Measurements from ENCODE around the gene PRKCZ.

Gene PRKCZ

DNA sequence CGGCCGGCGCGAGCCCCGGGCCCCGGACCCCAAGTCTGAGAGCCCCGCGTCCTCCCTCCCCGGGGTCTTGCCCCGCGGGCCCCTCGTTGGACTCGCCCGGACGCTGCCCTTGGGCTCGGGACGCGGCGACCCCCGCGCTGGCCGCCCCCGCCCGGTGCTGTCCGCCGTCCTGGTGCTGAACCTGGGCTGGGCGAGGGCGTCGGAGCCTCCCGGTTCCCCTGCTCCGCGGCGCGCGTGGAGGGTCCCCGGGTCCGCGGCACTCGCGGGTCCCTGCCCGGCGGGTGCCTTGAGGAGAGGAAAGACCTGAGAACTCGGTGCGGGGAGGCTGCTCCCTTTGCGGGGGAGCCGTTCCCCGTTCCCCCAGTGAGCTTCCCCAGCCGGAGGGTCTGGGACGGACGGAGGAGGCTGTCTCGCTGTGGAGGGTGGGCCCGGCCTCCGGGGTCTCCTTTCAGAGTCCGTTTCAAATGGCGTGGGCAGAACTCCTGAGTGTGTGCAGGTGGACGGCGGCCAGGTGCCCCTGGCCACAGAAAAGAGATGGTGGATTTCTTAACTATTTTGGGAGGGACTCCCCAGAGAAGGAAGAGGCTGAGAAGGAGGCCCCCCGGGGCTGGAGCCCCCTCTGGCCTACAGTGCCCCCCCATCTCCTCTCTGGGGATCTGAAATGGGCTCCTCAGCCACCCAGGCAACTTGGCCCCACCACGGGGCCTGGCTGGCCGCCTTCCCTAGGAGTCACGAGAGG, 30.5 kb upstream of the PRKCZ start:
- Mint-ChIP-seq H3K4me1 (ENCODE audit: low read depth) (peaks cover 6% of the 10 kb centered on the region), H3K9me3 (no peaks in the 10 kb centered on the region), H3K4me3 (no peak overlapping the region), H3K36me3 (ENCODE audit: low read depth) (no peaks in the 10 kb centered on the region), H3K27ac (no peak overlapping the region), H3K27me3 (ENCODE audit: low read depth) (peaks cover 50% of the 10 kb centered on the region)

DNA sequence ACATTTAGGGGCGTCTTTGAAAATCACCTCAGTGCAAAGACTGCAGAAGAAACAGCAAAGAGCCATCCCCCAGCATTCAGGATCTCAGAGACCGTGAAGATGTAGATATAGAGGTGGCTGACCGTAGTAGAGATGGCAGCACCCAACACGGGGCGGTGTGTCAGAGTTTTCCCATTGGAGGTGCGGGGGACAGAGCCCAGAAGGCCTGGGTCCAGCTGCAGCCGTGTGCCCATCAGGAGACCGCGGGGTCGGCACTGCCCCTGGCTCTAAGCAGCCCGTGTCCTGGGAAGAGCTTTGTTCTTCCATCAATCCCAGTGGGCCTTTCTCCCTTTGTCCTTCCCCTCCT, 29.9 kb upstream of the PRKCZ start:
- H3K36me3 Mint-ChIP-seq (ENCODE audit: low read depth): no peaks in the 10 kb centered on the region
- H3K27me3 Mint-ChIP-seq (ENCODE audit: low read depth): peaks cover 48% of the 10 kb centered on the region
- no peak overlapping the region for H3K27ac Mint-ChIP-seq
- no peaks in the 10 kb centered on the region for H3K9me3 Mint-ChIP-seq
- peaks cover 6% of the 10 kb centered on the region for H3K4me1 Mint-ChIP-seq (ENCODE audit: low read depth)
- H3K4me3 Mint-ChIP-seq: no peak overlapping the region

DNA sequence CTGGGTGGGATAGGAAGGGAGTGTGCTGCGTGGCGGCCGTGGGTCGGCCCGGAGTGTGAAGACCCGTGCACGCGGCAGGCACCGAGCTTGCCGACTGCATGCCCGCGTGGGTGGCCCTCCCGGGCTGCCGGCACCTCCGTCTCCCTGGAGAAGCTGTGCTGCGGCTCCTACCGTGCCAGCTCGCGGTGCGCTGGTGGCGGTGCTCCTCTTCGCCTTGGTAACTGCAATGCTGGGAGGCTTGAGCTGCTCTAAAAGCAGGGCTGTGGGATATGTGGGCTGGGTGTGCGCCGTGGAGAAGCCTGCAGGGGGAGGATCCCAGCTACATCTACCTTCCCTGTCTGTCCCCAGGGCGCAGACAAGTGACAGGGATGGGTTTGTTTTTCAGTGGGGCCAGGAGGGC, 28.7 kb upstream of the PRKCZ start:
- Mint-ChIP-seq H3K4me1 (ENCODE audit: low read depth) (peaks cover 6% of the 10 kb centered on the region), H3K27ac (no peak overlapping the region), H3K36me3 (ENCODE audit: low read depth) (no peaks in the 10 kb centered on the region), H3K4me3 (no peak overlapping the region), H3K9me3 (no peaks in the 10 kb centered on the region), H3K27me3 (ENCODE audit: low read depth) (peaks cover 37% of the 10 kb centered on the region)

DNA sequence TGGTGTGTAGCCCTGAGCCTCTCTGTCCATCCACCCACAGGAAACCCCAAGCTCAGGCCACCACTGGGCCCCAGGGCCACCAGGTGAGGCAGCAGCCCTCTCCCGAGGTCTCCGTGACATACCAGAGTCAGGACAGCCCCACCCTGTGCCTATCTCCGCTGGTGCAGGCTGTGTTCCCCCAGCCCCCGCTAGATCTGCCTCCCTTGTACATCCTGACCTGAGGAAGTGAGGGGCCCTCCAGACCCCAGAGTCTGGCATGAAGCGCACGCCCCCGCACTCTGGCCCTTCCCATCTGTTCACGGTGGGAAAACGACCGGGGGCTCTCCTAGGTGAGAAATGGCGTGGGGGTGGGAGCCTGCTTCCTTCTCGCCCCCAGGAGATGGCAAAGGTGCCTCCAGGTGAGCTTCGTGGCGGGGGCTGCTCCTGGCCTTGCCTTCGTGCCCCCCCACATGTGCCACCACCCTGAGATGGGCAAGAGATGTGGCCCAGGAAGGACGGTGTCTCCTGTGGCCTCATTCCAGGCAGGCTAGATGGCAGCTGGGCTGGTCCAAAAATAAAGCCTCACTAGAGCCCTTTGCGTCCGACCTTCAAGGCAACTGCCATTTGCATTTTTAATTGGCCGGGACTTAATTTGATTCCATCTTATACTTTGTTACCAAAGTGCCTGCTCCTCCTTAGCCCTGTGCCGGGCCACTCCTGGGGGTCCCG, 28.0 kb upstream of the PRKCZ start:
- H3K36me3 Mint-ChIP-seq (ENCODE audit: low read depth): no peaks in the 10 kb centered on the region
- H3K4me3 Mint-ChIP-seq: no peak overlapping the region
- peaks cover 6% of the 10 kb centered on the region for H3K4me1 Mint-ChIP-seq (ENCODE audit: low read depth)
- H3K9me3 Mint-ChIP-seq: no peaks in the 10 kb centered on the region
- H3K27ac Mint-ChIP-seq: no peak overlapping the region
- H3K27me3 Mint-ChIP-seq (ENCODE audit: low read depth): peaks cover 31% of the 10 kb centered on the region

DNA sequence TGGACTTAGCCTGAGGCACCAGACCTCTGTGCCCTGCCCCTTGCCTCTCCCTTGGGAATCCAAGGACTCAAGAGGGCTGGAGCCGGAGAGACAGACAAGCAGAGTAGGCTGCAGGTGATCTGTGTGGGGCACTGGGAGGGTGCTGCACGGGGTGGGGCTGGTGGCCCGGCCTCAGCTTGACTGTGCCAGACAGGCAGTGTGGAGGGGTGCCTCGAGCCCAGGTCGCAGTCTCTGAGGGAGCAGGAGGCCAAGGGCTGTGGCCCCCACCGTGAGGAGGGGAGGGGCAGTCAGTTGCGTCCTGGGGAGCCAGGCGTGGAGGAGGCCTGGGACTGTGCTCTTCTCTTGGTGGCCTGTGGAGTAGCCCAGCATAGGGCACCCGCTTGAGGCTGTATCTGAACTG, 27.0 kb upstream of the PRKCZ start:
- peaks cover 3% of the 10 kb centered on the region for H3K4me1 Mint-ChIP-seq (ENCODE audit: low read depth)
- peaks cover 21% of the 10 kb centered on the region for H3K27me3 Mint-ChIP-seq (ENCODE audit: low read depth)
- H3K36me3 Mint-ChIP-seq (ENCODE audit: low read depth): no peaks in the 10 kb centered on the region
- H3K9me3 Mint-ChIP-seq: no peaks in the 10 kb centered on the region
- no peak overlapping the region for H3K27ac Mint-ChIP-seq
- H3K4me3 Mint-ChIP-seq: no peak overlapping the region

DNA sequence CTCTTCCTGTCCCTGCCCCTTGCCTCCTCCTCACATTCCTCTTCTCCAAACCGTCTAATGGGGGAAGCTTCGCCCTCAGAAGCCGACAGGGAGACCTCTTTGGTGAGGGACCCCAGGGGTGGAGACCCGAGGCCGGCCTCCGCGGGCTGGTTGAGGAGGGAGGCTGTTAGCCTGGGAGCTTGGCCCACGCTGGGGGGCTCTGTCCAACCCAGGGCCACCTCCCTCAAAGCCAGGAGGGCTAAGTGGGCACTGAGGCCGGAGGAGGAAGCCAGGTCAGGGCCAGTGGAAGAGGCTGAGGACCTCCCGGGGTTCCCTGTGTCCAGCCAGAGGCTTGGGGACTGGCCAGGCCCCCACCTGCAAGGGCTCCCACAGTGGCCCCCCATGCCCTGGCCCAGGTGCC, 25.8 kb upstream of the PRKCZ start:
- H3K4me3 Mint-ChIP-seq: no peak overlapping the region
- peaks cover 16% of the 10 kb centered on the region for H3K27me3 Mint-ChIP-seq (ENCODE audit: low read depth)
- H3K27ac Mint-ChIP-seq: no peak overlapping the region
- H3K36me3 Mint-ChIP-seq (ENCODE audit: low read depth): no peaks in the 10 kb centered on the region
- H3K4me1 Mint-ChIP-seq (ENCODE audit: low read depth): no peaks in the 10 kb centered on the region
- H3K9me3 Mint-ChIP-seq: no peaks in the 10 kb centered on the region

DNA sequence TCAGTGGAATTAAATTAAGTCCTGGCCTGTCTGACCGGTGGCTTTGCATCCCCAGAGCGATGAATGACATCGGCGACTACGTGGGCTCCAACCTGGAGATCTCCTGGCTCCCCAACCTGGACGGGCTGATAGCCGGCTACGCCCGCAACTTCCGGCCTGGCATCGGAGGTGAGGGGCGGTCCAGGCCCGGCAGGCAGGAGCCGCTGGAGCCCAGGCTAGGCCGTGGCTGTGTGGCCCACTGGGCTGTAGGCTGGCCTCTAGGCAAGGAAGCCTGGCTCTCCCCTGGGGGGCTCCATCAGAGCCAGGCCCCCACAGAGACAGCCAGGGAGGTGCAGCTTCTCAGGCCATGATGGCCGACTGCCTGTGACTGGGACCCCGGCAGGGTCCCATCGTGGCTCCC, 25.3 kb upstream of the PRKCZ start:
- no peaks in the 10 kb centered on the region for H3K9me3 Mint-ChIP-seq
- no peaks in the 10 kb centered on the region for H3K4me1 Mint-ChIP-seq (ENCODE audit: low read depth)
- no peak overlapping the region for H3K4me3 Mint-ChIP-seq
- H3K27me3 Mint-ChIP-seq (ENCODE audit: low read depth): peaks cover 14% of the 10 kb centered on the region
- H3K27ac Mint-ChIP-seq: no peak overlapping the region
- no peaks in the 10 kb centered on the region for H3K36me3 Mint-ChIP-seq (ENCODE audit: low read depth)

DNA sequence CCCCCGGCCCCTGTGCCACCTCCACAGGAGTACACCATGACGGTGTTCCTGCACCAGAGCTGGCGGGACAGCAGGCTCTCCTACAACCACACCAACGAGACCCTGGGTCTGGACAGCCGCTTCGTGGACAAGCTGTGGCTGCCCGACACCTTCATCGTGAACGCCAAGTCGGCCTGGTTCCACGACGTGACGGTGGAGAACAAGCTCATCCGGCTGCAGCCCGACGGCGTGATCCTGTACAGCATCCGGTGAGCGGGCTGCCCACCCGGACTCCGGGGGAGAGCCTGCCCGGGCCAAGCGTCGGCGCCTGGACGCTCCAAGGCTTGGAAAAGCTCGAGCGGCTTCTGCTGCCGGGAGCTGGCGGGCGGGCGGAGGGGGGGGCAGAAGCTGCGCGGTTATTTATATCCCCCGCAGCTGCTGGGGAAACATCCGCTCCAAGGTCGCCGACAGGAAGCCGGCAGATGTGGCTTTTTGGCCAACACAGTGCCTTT, 24.7 kb upstream of the PRKCZ start:
- peaks cover 7% of the 10 kb centered on the region for H3K27me3 Mint-ChIP-seq (ENCODE audit: low read depth)
- H3K4me1 Mint-ChIP-seq (ENCODE audit: low read depth): no peaks in the 10 kb centered on the region
- no peaks in the 10 kb centered on the region for H3K36me3 Mint-ChIP-seq (ENCODE audit: low read depth)
- H3K4me3 Mint-ChIP-seq: no peak overlapping the region
- H3K27ac Mint-ChIP-seq: no peak overlapping the region
- H3K9me3 Mint-ChIP-seq: no peaks in the 10 kb centered on the region

DNA sequence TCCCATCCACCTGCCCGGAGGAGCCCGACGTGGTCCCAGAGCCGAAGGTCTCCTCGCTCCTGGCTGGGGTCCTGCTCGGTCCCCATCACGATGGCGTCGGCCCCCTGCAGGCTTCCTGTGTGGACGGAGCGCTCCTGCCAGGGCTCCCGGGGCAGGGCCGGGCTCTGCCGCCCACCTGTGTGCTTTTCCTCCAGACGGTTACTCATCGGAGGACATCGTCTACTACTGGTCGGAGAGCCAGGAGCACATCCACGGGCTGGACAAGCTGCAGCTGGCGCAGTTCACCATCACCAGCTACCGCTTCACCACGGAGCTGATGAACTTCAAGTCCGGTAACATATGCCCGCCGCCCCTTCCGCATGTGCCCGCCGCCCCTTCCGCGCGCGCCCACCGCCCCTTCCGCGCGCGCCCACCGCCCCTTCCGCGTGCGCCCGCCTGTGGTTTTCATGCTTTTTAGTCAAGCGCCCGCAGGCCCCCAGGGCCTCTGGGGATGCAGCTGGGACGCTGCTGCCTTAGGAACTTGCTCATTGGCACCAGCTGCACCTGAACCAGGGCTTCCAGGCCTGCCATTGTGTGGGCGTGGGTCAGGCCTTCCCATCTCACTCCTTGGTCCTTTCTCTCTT, 22.1 kb upstream of the PRKCZ start:
- Mint-ChIP-seq H3K4me3 (no peak overlapping the region), H3K36me3 (ENCODE audit: low read depth) (no peaks in the 10 kb centered on the region), H3K27ac (no peak overlapping the region), H3K4me1 (ENCODE audit: low read depth) (no peaks in the 10 kb centered on the region), H3K9me3 (no peaks in the 10 kb centered on the region), H3K27me3 (ENCODE audit: low read depth) (no peaks in the 10 kb centered on the region)

DNA sequence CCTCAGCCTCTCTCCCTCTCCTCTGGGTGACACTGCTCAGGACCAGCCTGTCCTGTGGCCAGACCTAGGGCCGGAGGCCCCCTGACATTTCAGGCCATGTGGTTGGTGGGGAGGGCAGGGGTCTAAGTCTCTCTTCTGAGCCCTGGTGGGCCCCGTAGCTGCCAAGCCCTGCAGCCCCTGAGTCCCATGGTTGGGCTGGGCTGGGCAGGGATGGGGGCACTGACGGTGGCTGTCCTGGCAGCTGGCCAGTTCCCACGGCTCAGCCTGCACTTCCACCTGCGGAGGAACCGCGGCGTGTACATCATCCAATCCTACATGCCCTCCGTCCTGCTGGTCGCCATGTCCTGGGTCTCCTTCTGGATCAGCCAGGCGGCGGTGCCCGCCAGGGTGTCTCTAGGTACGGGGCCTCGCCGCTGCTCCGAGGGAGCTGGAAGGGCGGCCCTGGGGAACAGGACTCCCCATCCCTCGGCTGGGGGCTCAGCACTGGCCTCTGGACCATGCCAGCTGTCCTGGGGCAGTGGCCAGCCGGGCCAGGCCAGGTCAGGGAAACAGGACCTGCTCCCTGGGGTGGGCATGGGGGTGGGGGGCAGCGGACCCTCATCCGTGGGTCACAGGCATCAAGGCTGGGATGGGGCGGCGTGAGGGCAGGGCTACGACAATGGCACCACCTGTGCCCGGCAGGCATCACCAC, 21.2 kb upstream of the PRKCZ start:
- H3K4me1 Mint-ChIP-seq (ENCODE audit: low read depth): no peaks in the 10 kb centered on the region

DNA sequence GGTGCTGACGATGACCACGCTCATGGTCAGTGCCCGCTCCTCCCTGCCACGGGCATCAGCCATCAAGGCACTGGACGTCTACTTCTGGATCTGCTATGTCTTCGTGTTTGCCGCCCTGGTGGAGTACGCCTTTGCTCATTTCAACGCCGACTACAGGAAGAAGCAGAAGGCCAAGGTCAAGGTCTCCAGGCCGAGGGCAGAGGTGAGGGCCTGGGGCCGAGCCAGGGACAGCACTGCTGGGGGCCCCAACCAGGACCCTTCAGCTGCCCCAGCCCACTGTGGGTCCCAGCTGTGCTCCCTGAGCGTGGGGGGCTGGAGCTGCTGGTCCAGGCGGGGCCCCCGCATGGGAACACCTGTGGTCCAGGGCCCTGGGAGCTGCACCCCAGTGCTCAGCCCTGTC, 20.6 kb upstream of the PRKCZ start:
- no peak overlapping the region for H3K4me3 Mint-ChIP-seq
- no peaks in the 10 kb centered on the region for H3K27me3 Mint-ChIP-seq (ENCODE audit: low read depth)
- no peaks in the 10 kb centered on the region for H3K4me1 Mint-ChIP-seq (ENCODE audit: low read depth)
- no peak overlapping the region for H3K27ac Mint-ChIP-seq
- H3K36me3 Mint-ChIP-seq (ENCODE audit: low read depth): no peaks in the 10 kb centered on the region
- no peaks in the 10 kb centered on the region for H3K9me3 Mint-ChIP-seq

More for the DNA sequence above, 21.2 kb upstream of the PRKCZ start:
- Mint-ChIP-seq H3K36me3 (ENCODE audit: low read depth) (no peaks in the 10 kb centered on the region), H3K27ac (no peak overlapping the region), H3K4me3 (no peak overlapping the region), H3K9me3 (no peaks in the 10 kb centered on the region), H3K27me3 (ENCODE audit: low read depth) (no peaks in the 10 kb centered on the region)

DNA sequence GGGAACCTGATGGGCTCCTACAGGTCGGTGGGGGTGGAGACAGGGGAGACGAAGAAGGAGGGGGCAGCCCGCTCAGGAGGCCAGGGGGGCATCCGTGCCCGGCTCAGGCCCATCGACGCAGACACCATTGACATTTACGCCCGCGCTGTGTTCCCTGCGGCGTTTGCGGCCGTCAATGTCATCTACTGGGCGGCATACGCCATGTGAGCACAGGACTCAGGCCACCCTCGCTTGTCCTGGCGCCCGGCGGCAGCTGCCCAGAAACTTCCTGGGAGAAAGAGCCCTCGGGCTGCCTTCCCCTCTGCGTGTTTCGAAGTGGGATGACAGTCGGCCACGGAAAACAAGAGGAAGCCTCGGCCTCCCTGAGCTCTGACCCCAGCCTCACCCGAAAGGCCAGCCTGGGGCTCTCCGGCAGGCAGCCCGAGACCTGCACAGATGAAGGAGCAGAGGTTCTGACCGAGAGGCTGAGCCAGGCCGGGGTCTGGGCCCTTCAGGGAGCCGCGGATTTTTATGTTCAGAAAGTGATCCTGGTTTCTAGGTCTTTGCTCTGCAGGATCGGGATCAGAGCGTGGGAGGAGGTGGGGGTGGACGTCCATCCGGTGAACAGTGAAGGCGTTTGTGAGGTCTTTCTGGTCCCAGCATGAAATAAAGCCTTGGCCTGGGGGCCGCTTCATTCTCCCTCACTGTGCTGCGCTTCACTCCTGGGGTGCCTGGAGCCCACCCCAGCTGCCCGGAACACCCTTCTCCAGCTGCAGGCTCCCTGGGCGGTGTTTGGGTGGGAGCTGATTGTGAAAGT, 19.9 kb upstream of the PRKCZ start:
- Mint-ChIP-seq H3K36me3 (ENCODE audit: low read depth) (no peaks in the 10 kb centered on the region), H3K4me3 (no peak overlapping the region), H3K9me3 (no peaks in the 10 kb centered on the region), H3K4me1 (ENCODE audit: low read depth) (no peaks in the 10 kb centered on the region), H3K27me3 (ENCODE audit: low read depth) (no peaks in the 10 kb centered on the region), H3K27ac (no peak overlapping the region)

DNA sequence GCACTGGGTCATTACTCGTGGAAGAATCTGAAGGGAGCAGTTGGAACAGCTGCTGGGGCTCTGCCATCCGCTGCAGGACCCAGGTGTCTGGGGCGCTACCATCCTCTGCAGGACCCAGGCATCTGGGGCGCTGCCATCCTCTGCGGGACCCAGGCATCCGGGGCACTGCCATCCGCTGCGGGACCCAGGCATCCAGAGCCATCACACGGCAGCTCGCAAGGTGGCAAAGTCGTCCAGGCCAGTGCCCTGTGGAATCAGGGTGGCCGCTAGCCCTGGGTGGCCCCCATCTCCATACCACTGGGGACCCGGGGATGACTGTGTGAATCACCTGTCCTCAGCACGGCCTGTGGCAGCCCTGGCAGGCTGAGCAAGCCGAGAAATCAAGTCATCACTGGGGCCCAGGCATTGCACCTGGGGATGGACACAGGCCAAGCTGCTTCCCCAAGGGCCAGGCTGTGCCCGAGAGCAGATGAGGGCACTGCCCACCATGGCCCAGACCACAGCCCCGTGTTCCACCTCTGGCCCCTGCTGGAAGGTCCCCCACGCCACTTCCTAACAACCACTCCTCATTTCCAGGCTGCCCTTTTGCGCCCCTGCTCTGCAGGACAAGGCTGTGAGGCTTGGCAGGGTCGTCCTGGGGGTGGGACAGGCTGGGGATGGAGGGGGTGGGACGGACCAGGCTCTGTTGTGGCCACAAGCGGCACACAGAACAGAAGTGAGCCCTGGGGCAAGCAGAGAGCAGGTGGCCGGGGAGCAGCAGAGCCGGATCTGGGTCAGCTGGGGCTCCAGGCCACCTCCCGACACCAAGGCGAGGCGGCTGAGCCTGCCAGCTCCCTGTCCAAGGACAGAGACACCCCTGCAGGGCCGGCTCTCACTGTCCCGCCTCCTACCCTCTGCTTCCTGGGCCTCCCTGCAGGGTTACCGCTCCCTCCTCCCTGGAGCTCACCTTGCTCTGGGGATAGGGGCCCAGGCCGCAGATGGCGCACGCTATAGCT, 18.4 kb upstream of the PRKCZ start:
- Mint-ChIP-seq H3K9me3 (no peaks in the 10 kb centered on the region), H3K27ac (no peak overlapping the region)

More for the DNA sequence above, 18.4 kb upstream of the PRKCZ start:
- Mint-ChIP-seq H3K4me1 (ENCODE audit: low read depth) (no peaks in the 10 kb centered on the region), H3K27me3 (ENCODE audit: low read depth) (no peaks in the 10 kb centered on the region), H3K4me3 (no peak overlapping the region), H3K36me3 (ENCODE audit: low read depth) (no peaks in the 10 kb centered on the region)

Data from T-helper 1 cell treated with Interleukin-12 subunit alpha and Interleukin-12 subunit beta and Interleukin-4 antibody, amounts not matched to agents 30 μg/mL and 1 μg/mL, for 36 hours (primary cell).